Testis (tissue), 2 donors: ENCODE data around the gene RRM2.

Experiments used
- POLR2A ChIP-seq: fragments of 450-650 bp; IDR thresholded peaks from one replicate; pipeline ENCODE4 v1.6.1; 2017; ENCODE audit warnings: antibody characterized with exemption, mild to moderate bottlenecking, moderate library complexity
- TF ChIP-seq, protein P1 (sequence below), 3 experiments: fragments of 450-650 bp in 2 of 3; fragments of 200-600 bp in 1 of 3; sonication (generic) in 1 of 3; IDR thresholded peaks; one replicate each; pipeline ENCODE4 v1.5.1; 2016 to 2019; ENCODE audit warnings: antibody characterized with exemption in 3 of 3, mild to moderate bottlenecking in 2 of 3, moderate library complexity in 1 of 3

DNA sequence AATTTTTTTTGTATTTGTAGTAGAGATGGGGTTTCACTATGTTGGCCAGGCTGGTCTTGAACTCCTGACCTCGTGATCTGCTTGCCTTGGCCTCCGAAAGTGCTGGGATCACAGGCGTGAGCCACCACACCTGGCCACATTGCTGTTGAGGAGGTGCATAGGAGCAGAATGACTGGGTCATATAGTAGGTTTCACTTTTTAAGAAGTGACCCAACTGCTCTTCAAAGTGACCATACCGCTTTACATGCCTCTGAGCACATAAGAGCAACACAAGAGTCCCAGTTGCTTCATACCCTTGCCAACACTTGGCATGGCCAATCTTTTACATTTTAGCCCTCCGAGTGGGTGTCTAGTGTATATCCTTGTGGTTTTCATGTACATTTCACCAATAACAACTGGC, 28.9 kb downstream of the RRM2 start:
- TF ChIP-seq POLR2A: no peak
- TF ChIP-seq, protein P1, sequence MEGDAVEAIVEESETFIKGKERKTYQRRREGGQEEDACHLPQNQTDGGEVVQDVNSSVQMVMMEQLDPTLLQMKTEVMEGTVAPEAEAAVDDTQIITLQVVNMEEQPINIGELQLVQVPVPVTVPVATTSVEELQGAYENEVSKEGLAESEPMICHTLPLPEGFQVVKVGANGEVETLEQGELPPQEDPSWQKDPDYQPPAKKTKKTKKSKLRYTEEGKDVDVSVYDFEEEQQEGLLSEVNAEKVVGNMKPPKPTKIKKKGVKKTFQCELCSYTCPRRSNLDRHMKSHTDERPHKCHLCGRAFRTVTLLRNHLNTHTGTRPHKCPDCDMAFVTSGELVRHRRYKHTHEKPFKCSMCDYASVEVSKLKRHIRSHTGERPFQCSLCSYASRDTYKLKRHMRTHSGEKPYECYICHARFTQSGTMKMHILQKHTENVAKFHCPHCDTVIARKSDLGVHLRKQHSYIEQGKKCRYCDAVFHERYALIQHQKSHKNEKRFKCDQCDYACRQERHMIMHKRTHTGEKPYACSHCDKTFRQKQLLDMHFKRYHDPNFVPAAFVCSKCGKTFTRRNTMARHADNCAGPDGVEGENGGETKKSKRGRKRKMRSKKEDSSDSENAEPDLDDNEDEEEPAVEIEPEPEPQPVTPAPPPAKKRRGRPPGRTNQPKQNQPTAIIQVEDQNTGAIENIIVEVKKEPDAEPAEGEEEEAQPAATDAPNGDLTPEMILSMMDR (IDR thresholded peaks at IDR 0.05): no peak
